K562 (cell line): Measurements from ENCODE around the gene RPS8. TPM values are rescaled to one million over a fixed set of nuclear protein-coding genes. Genes with fewer than 3 reads are reported as not detected.

Source experiments
- BRD4 ChIP-seq: fragments of 200-600 bp; sonication (generic); IDR thresholded peaks from 2 replicates; pipeline ENCODE4 v1.6.1; 2017; ENCODE audit warnings: inconsistent platforms
- CBX1 ChIP-seq: sonication (generic); IDR thresholded peaks from 2 replicates; pipeline ENCODE4 v1.6.1; 2016; ENCODE audit warnings: antibody characterized with exemption, low read depth, mild to moderate bottlenecking
- CREB1 ChIP-seq, 2 experiments: sonication (generic) in 1 of 2; formaldehyde crosslinking in 1 of 2; IDR thresholded peaks; 2 replicates each; pipeline versions ENCODE4 v1.6.1 to v1.8.0; 2012 to 2022; ENCODE audit warnings: inconsistent platforms in 1 of 2, mild to moderate bottlenecking in 1 of 2, missing genetic modification reagents in 1 of 2, moderate library complexity in 1 of 2
- DEAF1 ChIP-seq: fragments of 450-650 bp; formaldehyde crosslinking; IDR thresholded peaks from 2 replicates; pipeline ENCODE4 v1.4.0; 2020; ENCODE audit warnings: mild to moderate bottlenecking, moderate library complexity
- ETV5 ChIP-seq: sonication (generic); formaldehyde crosslinking; IDR thresholded peaks from 2 replicates; pipeline ENCODE4 v1.4.0; 2020; ENCODE audit warnings: low read depth, mild to moderate bottlenecking, missing genetic modification reagents
- FOXO4 ChIP-seq: fragments of 450-650 bp; formaldehyde crosslinking; IDR thresholded peaks from 2 replicates; pipeline ENCODE4 v1.4.0; 2020; ENCODE audit warnings: mild to moderate bottlenecking, moderate library complexity
- GATAD2A ChIP-seq: fragments of 450-650 bp; IDR thresholded peaks from 2 replicates; pipeline ENCODE4 v1.6.1; 2017
- HSF4 ChIP-seq: fragments of 250-450 bp; sonication (Bioruptor Pico); IDR thresholded peaks from 2 replicates; pipeline ENCODE4 v2.1.2; 2022; ENCODE audit warnings: mild to moderate bottlenecking, moderate library complexity, borderline replicate concordance
- NR1H2 ChIP-seq: sonication (generic); formaldehyde crosslinking; IDR thresholded peaks from 2 replicates; pipeline ENCODE4 v1.4.0; 2020; ENCODE audit warnings: mild to moderate bottlenecking, missing genetic modification reagents
- RBFOX2 ChIP-seq: fragments of 200-400 bp; formaldehyde crosslinking; IDR thresholded peaks from 2 replicates; pipeline ENCODE4 v1.6.1; 2017; ENCODE audit warnings: low read depth, mild to moderate bottlenecking, low read length, moderate library complexity
- RBM34 ChIP-seq: fragments of 200-400 bp; formaldehyde crosslinking; IDR thresholded peaks from 2 replicates; pipeline ENCODE4 v1.6.1; 2018; ENCODE audit warnings: low read length, borderline replicate concordance; ENCODE audit not compliant: insufficient read depth
- SMARCC2 ChIP-seq: fragments of 450-650 bp; IDR thresholded peaks from 2 replicates; pipeline ENCODE4 v1.6.1; 2017; ENCODE audit warnings: antibody characterized with exemption, moderate library complexity, mild to moderate bottlenecking, low read depth
- SREBF2 ChIP-seq: sonication (generic); formaldehyde crosslinking; IDR thresholded peaks from 2 replicates; pipeline ENCODE4 v1.4.0; 2020; ENCODE audit warnings: mild to moderate bottlenecking, missing genetic modification reagents
- TCF7 ChIP-seq: sonication (generic); IDR thresholded peaks from 2 replicates; pipeline ENCODE4 v1.6.1; 2016; ENCODE audit warnings: antibody characterized with exemption, borderline replicate concordance
- YBX1 ChIP-seq: fragments of 450-650 bp; IDR thresholded peaks from 2 replicates; pipeline ENCODE4 v1.7.1; 2016; ENCODE audit warnings: mild to moderate bottlenecking
- ZBTB11 ChIP-seq, 3 experiments: fragments of 200-800 bp in 1 of 3; fragments of 250-450 bp in 1 of 3; fragments of 450-650 bp in 1 of 3; sonication (Bioruptor Pico) in 1 of 3; sonication (Bioruptor generic) in 1 of 3; formaldehyde crosslinking in 1 of 3; IDR thresholded peaks; 2 replicates each; pipeline versions ENCODE4 v1.6.1 to v1.8.0; 2016 to 2022; ENCODE audit warnings: mild to moderate bottlenecking in 2 of 3, missing genetic modification characterization in 2 of 3, missing compliant biosample characterization in 1 of 3, moderate library complexity in 1 of 3
- ZNF124 ChIP-seq: sonication (generic); formaldehyde crosslinking; IDR thresholded peaks from 2 replicates; pipeline ENCODE4 v1.8.1; 2022; ENCODE audit warnings: missing genetic modification reagents
- ZNF197 ChIP-seq: fragments of 200-800 bp; sonication (Bioruptor generic); IDR thresholded peaks from 2 replicates; pipeline ENCODE4 v1.6.1; 2016; ENCODE audit warnings: low read depth, missing genetic modification characterization, missing compliant biosample characterization
- ZNF217 ChIP-seq: sonication (generic); formaldehyde crosslinking; IDR thresholded peaks from 2 replicates; pipeline ENCODE4 v1.8.0; 2022; ENCODE audit warnings: mild to moderate bottlenecking, missing genetic modification reagents
- ZSCAN32 ChIP-seq: fragments of 450-650 bp; formaldehyde crosslinking; IDR thresholded peaks from 2 replicates; pipeline ENCODE4 v1.4.0; 2020; ENCODE audit warnings: mild to moderate bottlenecking, moderate library complexity
- polyA plus RNA-seq, 8 experiments: library from polyadenylated mRNA; depleted of rRNA in 4 of 8; stranded (reverse) in 5 of 8; unstranded in 3 of 8; fragments of >200 nt; fragmentation: Nextera tagmentation in 2 of 8; fragmentation: Illumina TruSeq in 1 of 8; extraction: Ambion mirVana in 2 of 8; extraction: Trizol in 1 of 8; gene quantifications; 2 replicates each; pipeline versions ENCODE4 v1.2.1 to v1.2.3, GENCODE V29; 2011 to 2014; ENCODE audit warnings: inconsistent platforms in 1 of 8, missing spikeins in 1 of 8
- total RNA-seq, 7 experiments: library from RNA; depleted of rRNA in 6 of 7; stranded (reverse); fragments of >200 nt in 6 of 7; fragmentation: Illumina TruSeq in 2 of 7; extraction: Trizol in 2 of 7; gene quantifications; 2 replicates each; pipeline versions ENCODE4 v1.2.1 to v1.2.3, GENCODE V29; 2011 to 2021; ENCODE audit warnings: low replicate concordance in 1 of 7

Gene RPS8
- total and polyA plus RNA-seq, 9 of the 15 experiments (the other 6 are each of a cell fraction or from before 2014, with no cell fraction given): 2,431 to 4,168 (median 3,109) TPM

- no peak for TF ChIP-seq SREBF2
- TF ChIP-seq DEAF1 (CRISPR knock-in tag): peak; percentile 82
- TF ChIP-seq RBM34: no peak
- peak; percentile 49; the same call in 1 of the 2 replicates for TF ChIP-seq TCF7
- TF ChIP-seq FOXO4 (CRISPR knock-in tag): 0 out of 2 replicates have a peak, but pooled peaks have one; percentile 73
- TF ChIP-seq ZNF217 (CRISPR knock-in tag): no peak
- TF ChIP-seq CREB1 (IDR thresholded peaks at IDR 0.05): peak; percentile 43
- no peak for TF ChIP-seq CREB1 (CRISPR knock-in tag; IDR thresholded peaks at IDR 0.05)
- TF ChIP-seq HSF4 (CRISPR knock-in tag): no peak
- peak in 2 of 3 experiments; percentile 36 to 89; a peak in 3 of 6 replicates for TF ChIP-seq ZBTB11 (CRISPR knock-in tag; IDR thresholded peaks at IDR 0.05)
- TF ChIP-seq ETV5 (CRISPR knock-in tag): peak; percentile 67; the same call in 1 of the 2 replicates
- no peak for TF ChIP-seq ZNF124
- no peak for TF ChIP-seq ZSCAN32 (CRISPR knock-in tag)
- no peak for TF ChIP-seq YBX1
- TF ChIP-seq BRD4: no peak
- TF ChIP-seq ZNF197 (CRISPR knock-in tag): no peak; the same call in 1 of the 2 replicates
- no peak for TF ChIP-seq NR1H2 (CRISPR knock-in tag)
- no peak; the same call in none of the 2 replicates for TF ChIP-seq CBX1
- TF ChIP-seq GATAD2A: peak; percentile 84; the same call in 1 of the 2 replicates
- no peak for TF ChIP-seq SMARCC2
- peak; percentile 98 for TF ChIP-seq RBFOX2
Measured at GRCh38 chr1:44799770-44800584, 24.6 kb downstream of the RPS8 start, which contains the start of gene PLK3 (continued).
